ENCODE measurements around the gene CDKL4.

CDKL4 gene

DNA sequence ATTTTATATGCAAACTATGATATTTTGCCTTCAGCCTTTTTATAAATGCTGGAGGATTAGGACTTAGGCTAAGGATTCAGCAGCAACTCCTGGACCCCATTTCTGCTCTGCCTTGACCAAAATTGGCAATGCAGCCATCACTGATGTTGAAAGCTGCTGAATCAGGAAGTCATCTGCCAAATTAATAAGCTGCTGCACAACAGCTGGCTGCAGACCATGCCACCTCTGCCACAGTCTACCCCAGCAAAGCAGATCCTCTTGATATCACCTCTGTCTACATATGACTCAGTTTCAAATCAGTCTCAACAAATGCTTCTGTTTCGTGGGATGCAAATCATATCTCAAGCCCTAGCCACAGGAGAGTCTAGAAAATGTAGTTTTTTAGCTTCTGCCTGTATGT lies 115.8 kb downstream of the CDKL4 start:
- H3K27me3 Mint-ChIP-seq = no peaks in the 10 kb centered on the region
- DNase-seq = peak; percentile 66 to 79
- no peaks in the 10 kb centered on the region for H3K9me3 Mint-ChIP-seq
- H3K27ac Mint-ChIP-seq = peak overlapping the region; percentile 59 to 87
- ATAC-seq = peak; percentile 71
- H3K4me3 Mint-ChIP-seq = peak overlapping the region; percentile 43 to 49
- peaks cover 63% of the 10 kb centered on the region for H3K4me1 Mint-ChIP-seq
